H9 (cell line): ENCODE data around the gene FAM170B. TPM values are rescaled to one million over a fixed set of nuclear protein-coding genes. Genes with fewer than 3 reads are reported as not detected.

Experiments
- DNase-seq: peaks from one replicate; pipeline ENCODE4 v3.0.0-alpha.2; 2017
- H2AFZ ChIP-seq: one replicate; pipeline ENCODE4 v1.6.1; 2013; ENCODE audit warnings: mild to moderate bottlenecking, low read length, control low read depth, moderate library complexity
- H2AK5ac ChIP-seq: 2 replicates; pipeline ENCODE4 v1.6.1; 2013; ENCODE audit warnings: low read length, control low read depth, mixed read lengths; ENCODE audit not compliant: insufficient read length
- H2BK120ac ChIP-seq: one replicate; pipeline ENCODE4 v1.6.1; 2013; ENCODE audit warnings: low read depth, mild to moderate bottlenecking, low read length, control low read depth, inconsistent platforms; ENCODE audit not compliant: poor library complexity, severe bottlenecking
- H2BK12ac ChIP-seq: 2 replicates; pipeline ENCODE4 v1.6.1; 2013; ENCODE audit warnings: low read length, control low read depth, mixed read lengths, low read depth; ENCODE audit not compliant: insufficient read length
- H2BK15ac ChIP-seq: 2 replicates; pipeline ENCODE4 v1.6.1; 2013; ENCODE audit warnings: low read depth, low read length, control low read depth
- H2BK20ac ChIP-seq: one replicate; pipeline ENCODE4 v1.6.1; 2013; ENCODE audit warnings: low read depth, mild to moderate bottlenecking, low read length, control low read depth, inconsistent platforms; ENCODE audit not compliant: poor library complexity, severe bottlenecking
- H2BK5ac ChIP-seq: 2 replicates; pipeline ENCODE4 v1.6.1; 2013; ENCODE audit warnings: low read length, control low read depth, mixed read lengths; ENCODE audit not compliant: insufficient read length
- H3K14ac ChIP-seq: 2 replicates; pipeline ENCODE4 v1.6.1; 2013; ENCODE audit warnings: low read length, control low read depth; ENCODE audit not compliant: insufficient read depth
- H3K18ac ChIP-seq: 2 replicates; pipeline ENCODE4 v1.6.1; 2013; ENCODE audit warnings: low read depth, mild to moderate bottlenecking, mixed read lengths, low read length, control low read depth; ENCODE audit not compliant: insufficient read length
- H3K23ac ChIP-seq: 2 replicates; pipeline ENCODE4 v1.6.1; 2013; ENCODE audit warnings: low read length, control low read depth, mixed read lengths, low read depth; ENCODE audit not compliant: insufficient read length
- H3K23me2 ChIP-seq: 2 replicates; pipeline ENCODE4 v1.6.1; 2013; ENCODE audit warnings: low read depth, mild to moderate bottlenecking, mixed read lengths, low read length, control low read depth; ENCODE audit not compliant: insufficient read length, poor library complexity, severe bottlenecking
- H3K27ac ChIP-seq: 2 replicates; pipeline ENCODE4 v1.5.1; 2013; ENCODE audit warnings: low read length, control low read depth, mixed read lengths, low read depth; ENCODE audit not compliant: insufficient read length
- H3K27me3 ChIP-seq: 2 replicates; pipeline ENCODE4 v1.6.1; 2013; ENCODE audit warnings: low read length, control low read depth, inconsistent platforms; ENCODE audit not compliant: insufficient read depth
- H3K4ac ChIP-seq: 2 replicates; pipeline ENCODE4 v1.6.1; 2013; ENCODE audit warnings: low read depth, mild to moderate bottlenecking, control low read depth, inconsistent platforms, low read length, moderate library complexity
- H3K4me1 ChIP-seq: 2 replicates; pipeline ENCODE4 v1.6.1; 2013; ENCODE audit warnings: low read length, control low read depth, inconsistent platforms; ENCODE audit not compliant: insufficient read depth
- H3K4me2 ChIP-seq: 2 replicates; pipeline ENCODE4 v1.6.1; 2013; ENCODE audit warnings: low read length, control low read depth, mixed read lengths; ENCODE audit not compliant: insufficient read length, insufficient read depth
- H3K56ac ChIP-seq: 2 replicates; pipeline ENCODE4 v1.6.1; 2013; ENCODE audit warnings: low read depth, mild to moderate bottlenecking, mixed read lengths, low read length, control low read depth; ENCODE audit not compliant: insufficient read length
- H3K79me1 ChIP-seq: 2 replicates; pipeline ENCODE4 v1.6.1; 2013; ENCODE audit warnings: low read depth, mild to moderate bottlenecking, moderate library complexity, low read length, control low read depth, inconsistent platforms; ENCODE audit not compliant: insufficient read depth, poor library complexity, severe bottlenecking
- H3K79me2 ChIP-seq: 2 replicates; pipeline ENCODE4 v1.6.1; 2013; ENCODE audit warnings: low read length, control low read depth, inconsistent platforms; ENCODE audit not compliant: insufficient read depth
- H3K9ac ChIP-seq: 2 replicates; pipeline ENCODE4 v1.6.1; 2013; ENCODE audit warnings: low read length, control low read depth, mixed read lengths; ENCODE audit not compliant: insufficient read length; ENCODE audit errors: extremely low read depth
- H3K9me3 ChIP-seq: one replicate; pipeline ENCODE4 v1.6.1; 2013; ENCODE audit warnings: low read depth, low read length, inconsistent platforms; ENCODE audit not compliant: control insufficient read depth
- H3T11ph ChIP-seq: one replicate; pipeline ENCODE4 v1.6.1; 2013; ENCODE audit warnings: mild to moderate bottlenecking, low read length, control low read depth, inconsistent platforms
- H4K20me1 ChIP-seq: one replicate; pipeline ENCODE4 v1.6.1; 2013; ENCODE audit not compliant: control insufficient read depth, insufficient read length, insufficient read depth
- H4K5ac ChIP-seq: 2 replicates; pipeline ENCODE4 v1.6.1; 2013; ENCODE audit warnings: low read depth, mild to moderate bottlenecking, mixed read lengths, low read length, control low read depth; ENCODE audit not compliant: insufficient read length
- H4K8ac ChIP-seq: replicated peaks from 2 replicates; pipeline ENCODE4 v1.6.1; 2013; ENCODE audit warnings: low read length, control low read depth, mixed read lengths, low read depth; ENCODE audit not compliant: insufficient read length
- H4K91ac ChIP-seq: 2 replicates; pipeline ENCODE4 v1.6.1; 2013; ENCODE audit warnings: low read depth, mild to moderate bottlenecking, moderate library complexity, mixed read lengths, low read length, control low read depth; ENCODE audit not compliant: insufficient read length
- H3K27ac Mint-ChIP-seq, 3 experiments: 2 replicates in 2 of 3; 3 replicates in 1 of 3; pipeline ENCODE4 v1.8.0; 2020 to 2021; ENCODE audit warnings: mixed read lengths in 3 of 3, mild to moderate bottlenecking in 1 of 3, moderate library complexity in 1 of 3
- H3K27me3 Mint-ChIP-seq: 2 replicates; pipeline ENCODE4 v1.8.0; 2021; ENCODE audit warnings: low read depth, mild to moderate bottlenecking, moderate library complexity, mixed read lengths
- H3K36me3 Mint-ChIP-seq, 3 experiments: 2 replicates in 2 of 3; 3 replicates in 1 of 3; pipeline ENCODE4 v1.8.0; 2020 to 2021; ENCODE audit warnings: low read depth in 3 of 3, mixed read lengths in 3 of 3; ENCODE audit not compliant: insufficient read depth in 1 of 3
- H3K4me1 Mint-ChIP-seq, 2 experiments: 2 replicates each; pipeline ENCODE4 v1.8.0; 2020; ENCODE audit warnings: mixed read lengths in 2 of 2
- H3K4me3 Mint-ChIP-seq, 2 experiments: 2 replicates in 1 of 2; 3 replicates in 1 of 2; pipeline ENCODE4 v1.8.0; 2020 to 2021; ENCODE audit warnings: mild to moderate bottlenecking in 2 of 2, mixed read lengths in 2 of 2, moderate library complexity in 1 of 2
- H3K9me3 Mint-ChIP-seq, 2 experiments: 2 replicates in 1 of 2; 3 replicates in 1 of 2; pipeline ENCODE4 v1.8.0; 2020; ENCODE audit warnings: mild to moderate bottlenecking in 2 of 2, mixed read lengths in 2 of 2, moderate library complexity in 1 of 2
- WGBS: extraction: QIAGEN DNeasy Blood & Tissue Kit; methylation state at CpG from one replicate; pipeline ENCODE4 v1.1.7; 2013; ENCODE audit warnings: missing lambda C conversion rate, low lambda C conversion rate, mixed read lengths; ENCODE audit not compliant: insufficient read length; ENCODE audit errors: extremely low coverage; 5-methylcytosine and 5-hydroxymethylcytosine counted together
- total RNA-seq: library from RNA; stranded (reverse); gene quantifications from 2 replicates; pipeline ENCODE4 v1.2.1, GENCODE V29; 2021
- TF ChIP-seq, protein P1 (sequence below): fragments of 200-600 bp; sonication (generic); conservative IDR thresholded peaks from 3 replicates; pipeline ENCODE4 v1.8.0; 2021; ENCODE audit warnings: antibody characterized with exemption, mild to moderate bottlenecking

The FAM170B gene
- total RNA-seq, 1 experiment from 2014 or later, result not detected

DNA sequence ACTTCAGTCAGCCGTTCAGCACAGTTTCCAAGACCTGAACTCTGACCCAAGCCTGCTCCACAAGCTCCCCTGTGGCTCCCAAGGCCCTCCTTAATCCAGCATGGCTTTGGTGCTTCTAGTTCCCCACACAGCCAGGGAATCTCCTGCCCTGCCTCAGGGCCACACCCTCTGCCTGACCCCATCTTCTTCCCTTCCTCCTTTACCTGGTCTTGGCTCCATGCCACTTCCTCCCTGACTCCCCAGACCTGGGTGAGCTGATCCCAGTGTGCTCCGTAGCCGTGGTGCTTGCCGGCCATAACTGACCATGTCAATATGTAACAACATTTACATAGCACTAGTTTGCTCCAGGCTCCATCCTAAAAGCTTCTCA lies 34.3 kb upstream of the FAM170B start:
- H3K79me1 ChIP-seq, result no peaks in the 10 kb centered on the region
- no peaks in the 10 kb centered on the region for H3K79me2 ChIP-seq
- H2AFZ ChIP-seq, result no peak overlapping the region
- no peak overlapping the region for H3K23ac ChIP-seq
- no peaks in the 10 kb centered on the region for H3K23me2 ChIP-seq
- H4K8ac ChIP-seq, result no peak overlapping the region
- Mint-ChIP-seq H3K27ac (no peak overlapping the region; a peak in 1 of 7 replicates), H3K27me3 (peaks cover 4% of the 10 kb centered on the region; the same call in 1 of the 2 replicates), H3K9me3 (no peaks in the 10 kb centered on the region), H3K4me3 (no peak overlapping the region), H3K36me3 (no peaks in the 10 kb centered on the region), H3K4me1 (peaks cover 9 to 18% of the 10 kb centered on the region in 2 experiments)
- TF ChIP-seq, protein P1, sequence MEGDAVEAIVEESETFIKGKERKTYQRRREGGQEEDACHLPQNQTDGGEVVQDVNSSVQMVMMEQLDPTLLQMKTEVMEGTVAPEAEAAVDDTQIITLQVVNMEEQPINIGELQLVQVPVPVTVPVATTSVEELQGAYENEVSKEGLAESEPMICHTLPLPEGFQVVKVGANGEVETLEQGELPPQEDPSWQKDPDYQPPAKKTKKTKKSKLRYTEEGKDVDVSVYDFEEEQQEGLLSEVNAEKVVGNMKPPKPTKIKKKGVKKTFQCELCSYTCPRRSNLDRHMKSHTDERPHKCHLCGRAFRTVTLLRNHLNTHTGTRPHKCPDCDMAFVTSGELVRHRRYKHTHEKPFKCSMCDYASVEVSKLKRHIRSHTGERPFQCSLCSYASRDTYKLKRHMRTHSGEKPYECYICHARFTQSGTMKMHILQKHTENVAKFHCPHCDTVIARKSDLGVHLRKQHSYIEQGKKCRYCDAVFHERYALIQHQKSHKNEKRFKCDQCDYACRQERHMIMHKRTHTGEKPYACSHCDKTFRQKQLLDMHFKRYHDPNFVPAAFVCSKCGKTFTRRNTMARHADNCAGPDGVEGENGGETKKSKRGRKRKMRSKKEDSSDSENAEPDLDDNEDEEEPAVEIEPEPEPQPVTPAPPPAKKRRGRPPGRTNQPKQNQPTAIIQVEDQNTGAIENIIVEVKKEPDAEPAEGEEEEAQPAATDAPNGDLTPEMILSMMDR, result no peak
- no peaks in the 10 kb centered on the region for H3K27me3 ChIP-seq
- H3K4ac ChIP-seq, result no peak overlapping the region
- no CpG with 5 or more reads among the region's 4 CpGs for WGBS
- H2BK12ac ChIP-seq, result no peak overlapping the region
- H3K9me3 ChIP-seq, result no peaks in the 10 kb centered on the region
- H2BK120ac ChIP-seq, result no peak overlapping the region
- H4K20me1 ChIP-seq, result no peaks in the 10 kb centered on the region
- H2BK15ac ChIP-seq, result no peak overlapping the region
- H3K4me2 ChIP-seq, result no peak overlapping the region
- no peak for DNase-seq
- no peak overlapping the region for H2BK20ac ChIP-seq
- H2AK5ac ChIP-seq, result no peak overlapping the region
- no peaks in the 10 kb centered on the region for H3K4me1 ChIP-seq
- no peak overlapping the region; the same call in 1 of the 2 replicates for H3K14ac ChIP-seq
- no peak overlapping the region for H3T11ph ChIP-seq
- no peak overlapping the region for H3K27ac ChIP-seq
- H3K18ac ChIP-seq, result no peak overlapping the region
- H3K56ac ChIP-seq, result no peak overlapping the region
- no peak overlapping the region for H4K91ac ChIP-seq
- no peak overlapping the region for H4K5ac ChIP-seq
- no peak overlapping the region for H2BK5ac ChIP-seq
- H3K9ac ChIP-seq, result no peak overlapping the region
